A549 (cell line): ENCODE data around the gene TFDP1. TPM values are rescaled to one million over a fixed set of nuclear protein-coding genes. Genes with fewer than 3 reads are reported as not detected.
A peak's percentile ranks its signal among the peaks of the same experiment; 100 is the strongest.

Experiments
- ATAC-seq, 2 experiments: fragments of 200-7000 bp in 1 of 2; fragments of >200 bp in 1 of 2; cut with Nextera tagmentation in 1 of 2; cut with Tn5 transposase in 1 of 2; 3 replicates each; pipeline versions ENCODE4 v1.8.0 to v1.9.1; 2018 to 2020; ENCODE audit warnings: mild to moderate bottlenecking in 1 of 2, moderate library complexity in 1 of 2
- CTCF ChIA-PET: fragments of 300-600 bp; sonication (Branson Sonifier 250); formaldehyde crosslinking; extraction: SDS; loops from one replicate; lab custom pipeline; 2021; ENCODE audit warnings: antibody characterized with exemption, inconsistent platforms; lab: Yijun Ruan, JAX
- POLR2A ChIA-PET: fragments of 350-600 bp; formaldehyde crosslinking; extraction: SDS; loops from one replicate; lab custom pipeline; 2021; ENCODE audit warnings: antibody characterized with exemption, inconsistent platforms; lab: Yijun Ruan, JAX
- DNase-seq, 2 experiments: peaks; one replicate each; pipeline versions ENCODE4 v3.0.0 to v3.0.0-alpha.2; 2011 to 2016; ENCODE audit warnings: low read depth in 1 of 2, low spot score in 1 of 2
- FAIRE-seq: peaks from 2 replicates; lab custom pipeline; 2011; peaks lifted over from hg19 to GRCh38; lab: Jason Lieb, UNC
- H3K27ac ChIP-seq, 2 experiments: fragments of >200 bp; sonication (Bioruptor Twin); formaldehyde crosslinking; 3 replicates each; pipeline ENCODE4 v1.5.1; 2016 to 2017
- H3K4me1 ChIP-seq: fragments of >200 bp; sonication (Bioruptor Twin); formaldehyde crosslinking; 3 replicates; pipeline ENCODE4 v1.6.1; 2016
- H3K4me2 ChIP-seq: fragments of >200 bp; sonication (Bioruptor Twin); formaldehyde crosslinking; 3 replicates; pipeline ENCODE4 v1.6.1; 2016
- H3K4me3 ChIP-seq: fragments of >200 bp; sonication (Bioruptor Twin); formaldehyde crosslinking; 3 replicates; pipeline ENCODE4 v1.5.1; 2016
- H3K9me3 ChIP-seq: fragments of >200 bp; sonication (Bioruptor Twin); formaldehyde crosslinking; 3 replicates; pipeline ENCODE4 v1.6.1; 2016
- CBX8 ChIP-seq: fragments of 200-600 bp; sonication (generic); IDR thresholded peaks from 2 replicates; pipeline ENCODE4 v1.6.1; 2016
- ESRRA ChIP-seq: fragments of 150-350 bp; IDR thresholded peaks from 2 replicates; pipeline ENCODE4 v1.6.1; 2014; ENCODE audit warnings: mild to moderate bottlenecking, low read length, borderline replicate concordance
- HOXB13 ChIP-seq: fragments of 250-450 bp; sonication (Bioruptor Pico); IDR thresholded peaks from 2 replicates; pipeline ENCODE4 v1.5.0; 2020; ENCODE audit warnings: low read depth, mild to moderate bottlenecking, moderate library complexity
- JUN ChIP-seq, 2 experiments: fragments of >200 bp; sonication (Bioruptor Twin); formaldehyde crosslinking; IDR thresholded peaks; 2 replicates in 1 of 2; 3 replicates in 1 of 2; pipeline ENCODE4 v1.6.1; 2016 to 2017
- MAX ChIP-seq: IDR thresholded peaks from 2 replicates; pipeline ENCODE4 v1.6.1; 2012
- PBX3 ChIP-seq: IDR thresholded peaks from 2 replicates; pipeline ENCODE4 v1.6.1; 2012
- REST ChIP-seq: fragments of 200-600 bp; sonication (generic); IDR thresholded peaks from 2 replicates; pipeline ENCODE4 v1.6.1; 2016; ENCODE audit warnings: antibody characterized with exemption, mild to moderate bottlenecking, moderate library complexity
- USF2 ChIP-seq: fragments of 450-650 bp; IDR thresholded peaks from 2 replicates; pipeline ENCODE4 v1.6.1; 2014; ENCODE audit warnings: antibody characterized with exemption
- ZSCAN20 ChIP-seq: fragments of 250-450 bp; sonication (Bioruptor Pico); IDR thresholded peaks from 2 replicates; pipeline ENCODE4 v1.8.0; 2022; ENCODE audit warnings: mild to moderate bottlenecking, moderate library complexity
- WGBS: methylation state at CpG from one replicate; pipeline ENCODE4 v1.1.6; 2017; ENCODE audit errors: missing lambda C conversion rate; 5-methylcytosine and 5-hydroxymethylcytosine counted together
- polyA plus RNA-seq, 4 experiments: library from polyadenylated mRNA; depleted of rRNA in 3 of 4; stranded (reverse); fragments of >200 nt; fragmentation: RNase III in 1 of 4; extraction: RNeasy Plus Mini Kit Qiagen cat#74134 plus additional on column Dnase treatment in 1 of 4; gene quantifications; 2 replicates in 3 of 4; 3 replicates in 1 of 4; pipeline ENCODE4 v1.2.3, GENCODE V29; 2011 to 2017

TFDP1 gene
- polyA plus RNA-seq, 2 of the 4 experiments (the other 2 are of a cell fraction): 73.2 to 88.4 TPM

- no peak for TF ChIP-seq USF2
These were observed 86.8 kb downstream of the TFDP1 start (continued) for GRCh38 chr13:113671066-113672001.

GRCh38 chr13:113672002-113672651, 87.6 kb downstream of the TFDP1 start:
- CTCF ChIA-PET: interaction anchor here (1.2 kb wide), 1 partner anchor 53 kb away, joined by 4 read pairs; no protein-coding TSS in a partner anchor
- Histone ChIP-seq H3K4me1 (no peaks in the 10 kb centered on the region), H3K27ac (no peak overlapping the region), H3K9me3 (no peaks in the 10 kb centered on the region), H3K4me2 (no peak overlapping the region), H3K4me3 (no peak overlapping the region)
- peak in 1 of 2 experiments; percentile 43; a peak in 1 of 6 replicates for ATAC-seq
- POLR2A ChIA-PET: no interaction called here
- 48% methylated on average over 17 of the region's 18 CpGs for WGBS
- no peak for FAIRE-seq
- no peak for DNase-seq
- TF ChIP-seq CBX8: no peak
- no peak for TF ChIP-seq REST
- TF ChIP-seq ZSCAN20: no peak
- TF ChIP-seq MAX: no peak
- no peak for TF ChIP-seq PBX3
- TF ChIP-seq HOXB13: no peak
- TF ChIP-seq ESRRA: no peak
- TF ChIP-seq JUN (IDR thresholded peaks at IDR 0.05): no peak

Other genes with a start within 250 kb of the TFDP1 start
- 3.7 and 3.8 TPM in 2 replicates for gene GRTP1, start 220.6 kb upstream of the TFDP1 start, polyA plus RNA-seq (2011; rRNA removed)
- gene GRTP1, start 220.6 kb upstream of the TFDP1 start, polyA plus RNA-seq (2017; fragmentation: RNase III; extraction: RNeasy Plus Mini Kit Qiagen cat#74134 plus additional on column Dnase treatment): 1.7 to 2.2 TPM (median 1.7 TPM) in 3 replicates
- 11.0 and 11.4 TPM in 2 replicates for gene ADPRHL1, start 131.3 kb upstream of the TFDP1 start, polyA plus RNA-seq (2011; rRNA removed)
- 11.1 to 12.2 TPM (median 11.4 TPM) in 3 replicates for gene ADPRHL1, start 131.3 kb upstream of the TFDP1 start, polyA plus RNA-seq (2017; fragmentation: RNase III; extraction: RNeasy Plus Mini Kit Qiagen cat#74134 plus additional on column Dnase treatment)
- gene DCUN1D2, start 94.0 kb upstream of the TFDP1 start, polyA plus RNA-seq (2011; rRNA removed): 8.4 and 9.5 TPM in 2 replicates
- 7.8 to 8.6 TPM (median 8.3 TPM) in 3 replicates for gene DCUN1D2, start 94.0 kb upstream of the TFDP1 start, polyA plus RNA-seq (2017; fragmentation: RNase III; extraction: RNeasy Plus Mini Kit Qiagen cat#74134 plus additional on column Dnase treatment)
- not detected in 2 replicates for gene ATP4B, start 73.4 kb downstream of the TFDP1 start, polyA plus RNA-seq (2011; rRNA removed)
- not detected in 3 replicates for gene ATP4B, start 73.4 kb downstream of the TFDP1 start, polyA plus RNA-seq (2017; fragmentation: RNase III; extraction: RNeasy Plus Mini Kit Qiagen cat#74134 plus additional on column Dnase treatment)
- gene GRK1, start 82.5 kb downstream of the TFDP1 start, polyA plus RNA-seq (2011; rRNA removed): not detected in 2 replicates
- gene GRK1, start 82.5 kb downstream of the TFDP1 start, polyA plus RNA-seq (2017; fragmentation: RNase III; extraction: RNeasy Plus Mini Kit Qiagen cat#74134 plus additional on column Dnase treatment): not detected in 3 replicates
- 0.30 and 0.54 TPM in 2 replicates for gene TMEM255B, start 174.5 kb downstream of the TFDP1 start, polyA plus RNA-seq (2011; rRNA removed)
- 0.28 to 1.1 TPM (median 1.1 TPM) in 3 replicates for gene TMEM255B, start 174.5 kb downstream of the TFDP1 start, polyA plus RNA-seq (2017; fragmentation: RNase III; extraction: RNeasy Plus Mini Kit Qiagen cat#74134 plus additional on column Dnase treatment)